Measurements from ENCODE around the gene TTLL10.

GRCh38 chr1:1157914-1158710, 15.6 kb upstream of the TTLL10 start:
- TF ChIP-seq TAF1 (IDR thresholded peaks at IDR 0.05; ENCODE audit: borderline replicate concordance, low read depth, low read length) (0 out of 2 replicates have a peak, but pooled peaks have one; percentile 10), POLR2A (IDR thresholded peaks at IDR 0.05; ENCODE audit: low read depth, low read length) (no peak; the same call in 1 of the 2 replicates), POLR2AphosphoS5 (IDR thresholded peaks at IDR 0.05; ENCODE audit: low read depth, low read length) (no peak)
